Lung microvascular endothelial cell (primary cell): Measurements from ENCODE around the gene PTPN20. TPM values are rescaled to one million over a fixed set of nuclear protein-coding genes. Genes with fewer than 3 reads are reported as not detected.

Experiments
- DNase-seq, 2 donors: peaks; one replicate each; pipeline versions ENCODE4 v3.0.0 to v3.0.0-alpha.2; 2010; ENCODE audit warnings: low read depth in 2 of 2
- total RNA-seq: library from RNA; depleted of rRNA; stranded (reverse); fragments of >200 nt; gene quantifications from 2 replicates; pipeline ENCODE4 v1.2.1, GENCODE V29; 2014

The PTPN20 gene
- total RNA-seq, 1 donor from 2014 or later: 1.4 TPM

DNA sequence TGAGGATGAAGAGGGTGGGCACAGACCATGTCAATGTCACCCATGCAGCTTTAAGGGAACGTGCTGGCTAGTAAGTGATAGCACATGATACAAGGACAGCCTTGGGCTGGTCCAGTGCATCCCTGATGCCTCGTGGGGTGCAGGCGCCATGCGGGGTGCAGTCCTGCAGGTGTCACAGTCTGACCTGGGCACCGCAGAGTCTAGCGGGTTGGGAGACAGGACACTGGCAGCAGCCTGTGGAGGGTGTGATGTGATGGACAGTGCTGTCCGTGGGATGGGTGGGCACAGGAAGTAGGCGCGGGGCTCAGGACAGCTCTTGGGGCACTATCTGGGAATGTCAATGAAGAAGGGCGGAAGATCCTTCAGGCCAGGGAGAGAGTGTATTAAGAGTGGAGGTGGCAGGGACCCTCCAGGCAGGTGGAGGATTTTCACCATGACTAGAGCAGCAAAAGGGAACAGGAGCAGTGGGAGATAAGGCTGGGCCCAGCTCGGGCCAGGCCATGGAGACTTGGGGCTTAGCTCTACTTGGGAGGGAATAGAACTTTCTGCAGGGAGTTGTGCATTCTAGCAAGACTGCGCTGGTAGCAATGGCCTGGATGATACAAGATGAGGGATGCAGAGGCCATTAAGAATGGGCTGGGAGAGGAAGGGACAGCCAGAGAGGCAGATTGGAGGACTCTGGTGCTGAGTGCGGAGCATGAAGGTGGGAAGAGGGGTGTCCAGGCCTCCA lies 122.5 kb downstream of the PTPN20 start:
- no peak for DNase-seq

DNA sequence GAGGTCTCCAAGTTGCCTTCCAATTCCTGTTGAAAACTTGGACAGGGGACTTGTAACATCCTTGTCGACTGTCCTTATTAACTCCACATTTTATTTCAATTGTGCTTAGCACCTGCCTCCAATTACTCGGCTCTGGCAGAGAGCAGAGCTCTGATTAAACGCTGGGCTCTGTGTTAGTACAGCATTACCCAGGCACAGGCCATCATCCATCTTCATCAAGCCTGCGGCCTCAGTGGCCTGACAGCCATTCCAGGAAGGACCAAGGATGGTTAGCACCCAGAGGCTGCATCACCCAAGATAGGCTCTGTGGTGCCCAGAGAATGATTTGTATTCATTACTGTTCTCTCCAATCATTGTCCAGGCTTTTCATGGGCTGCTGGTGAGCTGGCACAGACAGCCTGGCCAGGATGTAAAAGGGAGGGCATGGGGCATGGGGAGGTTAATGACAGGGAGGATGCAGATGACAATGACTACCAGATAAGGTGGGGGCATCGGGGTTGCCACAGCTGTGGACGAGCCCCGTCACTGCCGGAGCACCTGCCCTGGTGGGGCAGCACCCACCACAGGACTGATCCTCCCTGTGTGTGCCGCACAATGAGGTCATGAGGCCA lies 123.3 kb downstream of the PTPN20 start:
- DNase-seq: no peak

DNA sequence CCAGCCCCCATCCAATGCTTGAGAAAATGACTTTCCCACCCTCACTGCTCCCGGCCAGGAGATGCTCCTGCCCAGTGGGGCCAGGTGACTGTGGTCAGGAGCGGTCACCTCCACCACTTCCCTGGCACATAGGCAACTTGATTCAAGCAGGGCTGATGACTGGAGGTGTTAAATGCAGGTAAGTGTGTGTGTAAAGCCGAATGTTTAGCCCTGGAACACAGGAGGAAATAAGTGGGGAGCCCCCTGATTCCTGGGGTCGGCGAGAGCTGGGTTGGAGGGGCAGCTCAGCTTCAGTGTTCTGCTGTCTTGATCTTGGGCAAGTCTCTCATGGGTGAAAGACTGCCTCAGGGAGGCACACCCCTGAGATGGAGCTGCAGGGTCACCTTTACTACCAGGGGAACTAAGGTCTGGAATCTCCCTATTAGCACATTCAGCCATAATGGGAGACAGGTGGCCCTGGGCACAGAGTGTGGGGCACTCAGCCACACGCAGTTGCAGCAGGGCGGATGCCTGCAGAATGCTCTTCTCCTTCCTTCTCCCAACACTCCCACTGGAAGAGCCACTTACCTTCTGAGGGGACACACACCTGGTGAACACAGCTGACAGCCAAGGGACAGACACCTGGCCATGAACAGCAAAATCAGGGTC lies 124.1 kb downstream of the PTPN20 start:
- DNase-seq: no peak

DNA sequence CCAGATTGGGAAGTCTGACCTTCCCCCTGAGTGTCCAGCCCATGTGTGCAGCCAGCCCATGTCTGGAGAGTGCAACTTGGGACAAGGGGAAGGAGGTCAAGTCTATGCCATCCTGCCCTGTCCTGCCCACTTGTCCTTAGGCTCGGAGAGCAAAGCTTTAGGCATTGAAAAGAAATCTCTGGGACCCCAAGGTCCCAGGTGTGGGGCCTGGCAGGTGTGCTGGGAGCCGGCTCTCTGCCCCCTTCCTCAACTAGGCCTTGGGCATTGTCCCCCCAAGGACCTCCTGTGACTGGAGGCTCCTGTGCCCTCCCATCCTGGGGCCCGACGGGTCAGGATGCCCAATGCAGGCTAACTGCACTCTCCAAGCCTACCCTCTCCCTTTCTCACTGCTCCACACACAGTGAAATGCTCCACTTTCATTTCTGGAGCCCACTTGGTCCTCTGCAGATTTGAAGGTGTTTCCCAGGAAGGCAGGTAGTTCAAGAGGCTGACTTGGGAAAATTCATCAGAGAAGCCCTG lies 124.7 kb downstream of the PTPN20 start:
- no peak for DNase-seq

DNA sequence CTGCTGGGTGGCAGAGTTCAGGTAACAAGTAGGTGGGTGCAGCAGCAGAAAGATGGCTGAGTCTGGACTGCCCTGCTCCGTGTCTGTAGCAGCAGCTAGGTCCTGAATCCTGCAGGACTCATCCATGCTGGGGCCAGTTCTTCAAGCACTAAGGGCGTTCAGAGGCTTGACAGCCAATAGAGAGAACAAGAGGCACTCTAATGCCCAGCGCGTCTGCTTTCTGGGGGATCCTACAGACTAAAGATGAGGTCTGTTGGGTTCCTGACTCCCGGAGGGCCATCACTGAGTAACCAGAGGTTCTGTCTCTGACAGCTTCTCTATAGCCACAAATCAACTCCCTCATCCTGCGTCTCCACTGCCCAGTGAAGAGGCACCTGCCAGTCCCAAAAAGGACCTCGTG lies 125.5 kb downstream of the PTPN20 start:
- DNase-seq: no peak

DNA sequence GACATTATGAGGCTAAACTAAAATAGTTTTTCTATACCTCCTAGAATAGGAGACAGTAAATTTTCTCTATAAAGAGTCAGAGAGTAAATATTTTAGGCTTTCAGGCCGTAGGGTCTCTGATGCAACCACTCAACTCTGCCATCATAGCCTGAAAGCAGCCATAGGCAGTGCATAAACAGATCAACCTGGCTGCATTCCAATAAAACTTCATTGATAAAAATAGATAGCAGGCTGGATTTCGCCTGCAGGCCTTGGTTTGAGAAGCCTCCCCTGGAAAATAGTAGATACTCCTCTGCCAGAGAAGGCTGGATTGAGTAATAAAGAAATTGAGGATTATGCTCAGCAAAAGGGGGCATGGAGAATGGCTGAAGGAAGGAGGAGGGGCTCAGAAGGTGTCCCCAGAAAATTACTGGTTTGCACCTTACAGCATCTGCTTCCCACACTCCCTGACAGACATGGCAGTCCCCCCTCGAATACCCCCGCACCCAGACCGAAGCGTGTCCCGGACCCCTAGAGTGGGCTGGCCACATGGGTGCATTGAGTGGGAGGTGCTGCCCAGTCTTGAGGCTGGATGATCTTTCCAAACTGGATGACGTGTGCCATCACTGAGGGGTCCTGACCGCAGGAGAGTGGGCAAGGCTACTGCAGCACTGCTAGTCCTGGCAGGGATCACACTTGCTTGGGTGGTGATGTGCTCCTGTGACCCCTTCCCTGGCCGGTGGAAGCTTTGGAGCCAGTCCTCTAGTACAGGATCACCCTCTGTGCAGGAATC lies 126.6 kb downstream of the PTPN20 start:
- DNase-seq: no peak

DNA sequence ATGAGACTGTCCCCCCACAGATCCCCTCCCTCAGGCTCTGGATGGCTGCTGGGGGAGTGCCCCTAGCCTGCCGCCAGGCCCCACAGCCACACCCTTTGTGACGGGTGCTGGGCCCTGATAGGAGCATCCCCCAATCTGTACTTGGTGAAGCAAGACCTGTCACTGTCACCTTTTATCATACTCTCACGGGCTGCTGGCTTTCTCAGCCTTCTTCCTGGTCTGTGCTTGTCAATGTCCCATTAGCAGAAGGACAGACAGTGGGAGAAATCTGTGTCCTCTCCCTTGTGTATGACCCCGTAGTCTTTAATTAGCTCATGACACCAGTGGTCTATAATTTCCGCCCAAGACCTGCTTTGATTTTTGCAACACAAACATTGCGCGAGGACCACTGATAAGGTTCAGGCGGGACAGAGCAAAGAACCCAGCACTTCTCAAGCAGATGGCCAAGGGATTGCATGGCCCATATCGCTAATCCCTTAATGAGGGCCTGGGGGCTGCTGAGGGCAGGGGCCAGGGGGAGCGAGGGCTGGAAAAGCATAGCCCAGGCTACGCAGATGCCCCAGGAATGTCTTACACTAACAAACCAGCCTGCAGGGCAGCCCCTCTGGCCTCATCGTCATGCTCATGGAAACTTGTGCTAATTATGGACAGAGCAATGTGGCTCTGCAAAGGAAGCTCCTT lies 127.8 kb downstream of the PTPN20 start:
- DNase-seq: no peak

DNA sequence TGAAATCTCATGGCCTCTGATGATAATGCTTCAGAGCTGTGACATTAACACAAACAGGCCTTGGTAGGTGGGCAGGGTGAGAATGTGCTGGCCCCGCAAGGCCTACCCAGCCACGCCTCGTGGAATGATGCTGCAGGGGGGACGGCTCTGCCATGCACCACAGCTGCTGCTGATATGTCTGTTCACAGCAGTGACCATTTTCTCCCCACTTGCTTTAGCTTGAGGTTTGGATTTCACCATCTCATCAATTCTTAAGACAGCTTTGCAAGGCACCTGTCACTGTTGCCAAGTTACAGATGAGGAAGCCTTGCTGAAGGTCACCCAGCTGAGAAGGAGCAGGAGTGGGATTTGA lies 128.3 kb downstream of the PTPN20 start:
- DNase-seq: no peak

DNA sequence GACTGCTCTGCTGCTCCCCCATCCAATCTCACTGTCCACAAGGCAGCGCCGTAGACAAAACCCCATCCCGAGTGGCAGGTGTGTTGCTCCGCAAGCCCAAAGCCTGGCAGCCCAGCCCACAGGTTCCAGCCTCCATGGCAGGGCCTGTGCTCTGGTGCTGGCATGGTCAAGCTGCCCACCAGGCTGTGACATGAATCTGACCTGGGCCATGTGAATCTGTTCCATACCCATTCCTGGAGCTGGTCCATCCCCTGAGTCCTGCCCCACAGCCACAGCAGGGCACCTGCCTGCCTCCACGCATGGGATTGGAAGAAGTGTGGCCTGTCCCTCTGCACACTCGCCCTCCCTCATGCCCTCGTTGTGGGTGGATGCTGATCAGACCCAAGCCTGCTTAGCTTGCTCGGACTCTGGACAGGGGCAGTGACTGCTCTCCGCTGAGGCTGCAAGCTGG lies 128.8 kb downstream of the PTPN20 start:
- DNase-seq: no peak

DNA sequence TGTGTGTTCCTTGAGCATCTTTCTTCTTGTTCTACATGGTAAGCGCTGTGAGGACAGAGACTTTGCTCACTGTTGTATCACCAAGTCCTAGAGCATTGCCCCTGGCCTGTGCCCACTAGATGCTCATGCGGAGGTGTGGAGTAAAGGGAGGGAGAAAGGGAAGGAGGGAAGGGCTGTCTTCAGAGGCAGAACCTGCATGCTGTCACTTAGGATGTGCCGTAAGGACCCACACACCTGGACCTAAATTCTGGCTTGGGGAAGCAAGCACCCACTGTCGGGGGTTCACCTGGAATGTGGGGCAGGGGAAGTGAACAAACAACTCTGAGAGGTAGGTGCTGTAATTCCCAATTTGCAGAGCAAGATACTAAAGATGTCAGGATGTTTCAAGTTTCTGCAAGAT lies 129.5 kb downstream of the PTPN20 start:
- no peak for DNase-seq

DNA sequence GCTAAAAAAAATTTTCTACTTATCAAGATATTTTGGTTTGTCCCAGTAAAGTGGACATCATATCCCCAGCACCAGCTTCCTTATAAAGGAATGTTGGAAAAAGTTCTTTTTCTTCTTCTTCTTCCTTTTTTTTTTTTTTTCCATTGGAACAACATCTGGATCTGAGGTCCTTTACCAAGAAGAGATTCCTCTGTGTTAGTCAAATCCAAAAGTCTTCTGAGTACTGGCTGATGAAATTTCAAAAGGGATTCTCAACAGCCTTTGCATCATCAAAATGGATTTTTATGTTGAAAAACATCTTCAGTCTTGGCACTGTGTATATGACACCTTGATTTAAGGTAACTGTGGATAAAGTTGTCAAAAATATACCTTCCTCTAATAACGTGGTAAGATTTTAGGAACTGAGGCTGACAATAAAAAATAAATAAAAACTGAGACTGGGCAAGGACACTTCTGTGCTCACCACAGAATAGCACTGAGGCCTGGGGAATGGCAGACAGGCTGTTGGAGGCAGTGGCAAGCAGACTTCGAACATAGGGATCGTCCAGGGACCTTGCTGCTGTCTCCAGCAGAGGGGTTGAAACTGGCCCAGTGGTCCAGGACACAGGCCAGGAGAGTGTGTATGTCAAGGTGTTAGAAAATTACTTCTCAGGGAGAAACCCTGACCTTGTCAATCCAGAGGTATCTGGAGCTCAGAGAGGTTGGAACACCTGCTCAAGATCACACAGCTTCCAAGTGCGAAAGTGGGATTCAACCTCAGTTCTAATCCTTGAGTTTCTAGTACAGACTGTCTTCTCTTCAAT lies 130.4 kb downstream of the PTPN20 start:
- DNase-seq: no peak

DNA sequence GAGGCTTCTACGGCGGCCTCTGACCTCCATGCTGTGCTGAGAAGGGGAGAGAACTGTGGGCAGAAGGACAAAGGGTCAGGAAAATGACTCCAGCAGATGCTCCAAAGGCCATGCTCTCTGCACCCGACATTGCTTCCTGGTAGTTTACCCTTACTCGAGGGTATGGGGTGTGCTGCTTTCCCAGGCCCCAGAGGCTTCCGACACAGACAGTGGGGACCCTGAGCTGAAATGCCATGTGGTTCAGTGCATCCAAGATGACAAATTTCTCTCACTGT lies 130.9 kb downstream of the PTPN20 start:
- DNase-seq: no peak

DNA sequence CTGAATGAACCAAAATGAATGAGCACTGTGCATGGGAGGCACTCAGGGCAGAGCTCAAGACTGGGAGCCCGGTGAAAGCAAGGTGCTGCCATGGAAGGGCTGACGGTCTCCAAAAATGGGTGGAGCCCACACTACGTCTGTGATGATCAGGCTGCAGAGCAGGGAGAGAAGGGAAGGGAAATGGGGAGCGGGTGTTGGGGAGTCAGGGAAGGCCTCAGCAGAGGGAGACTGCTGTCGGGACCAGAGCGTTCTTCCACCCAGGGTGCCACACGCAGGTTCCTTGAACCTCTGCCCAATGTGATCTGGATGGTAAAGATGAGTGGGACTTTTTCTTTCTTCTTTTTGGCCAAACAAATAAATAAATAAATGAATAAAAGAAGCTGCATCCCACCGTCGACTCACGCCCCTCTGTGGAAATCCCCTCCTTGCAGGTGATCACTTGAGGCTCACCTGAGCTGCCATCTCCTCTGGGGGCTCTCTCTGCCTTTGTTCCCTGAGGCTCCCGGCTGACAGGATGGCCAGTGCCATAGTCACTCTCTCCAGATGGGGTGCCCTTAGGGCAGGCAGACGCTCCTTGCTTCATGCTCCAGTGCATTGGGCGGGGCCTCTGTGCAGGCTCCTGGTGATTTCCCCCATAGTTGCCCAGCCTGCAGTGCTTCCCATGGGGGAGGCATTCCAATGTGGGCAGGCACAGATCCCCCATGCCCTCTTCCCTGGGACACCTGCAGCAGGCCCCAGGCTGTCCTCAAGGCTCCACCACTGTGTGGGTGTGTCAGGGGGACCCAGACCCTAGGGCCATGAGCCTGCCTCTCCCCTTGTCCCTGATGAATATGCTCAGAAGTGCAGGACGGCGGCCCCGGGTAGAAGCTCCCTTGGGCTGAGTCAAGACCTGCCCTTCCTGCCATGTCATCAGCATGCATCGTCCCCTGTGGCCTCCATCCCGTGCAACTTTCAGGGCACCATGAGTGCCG lies 131.8 kb downstream of the PTPN20 start:
- no peak for DNase-seq

DNA sequence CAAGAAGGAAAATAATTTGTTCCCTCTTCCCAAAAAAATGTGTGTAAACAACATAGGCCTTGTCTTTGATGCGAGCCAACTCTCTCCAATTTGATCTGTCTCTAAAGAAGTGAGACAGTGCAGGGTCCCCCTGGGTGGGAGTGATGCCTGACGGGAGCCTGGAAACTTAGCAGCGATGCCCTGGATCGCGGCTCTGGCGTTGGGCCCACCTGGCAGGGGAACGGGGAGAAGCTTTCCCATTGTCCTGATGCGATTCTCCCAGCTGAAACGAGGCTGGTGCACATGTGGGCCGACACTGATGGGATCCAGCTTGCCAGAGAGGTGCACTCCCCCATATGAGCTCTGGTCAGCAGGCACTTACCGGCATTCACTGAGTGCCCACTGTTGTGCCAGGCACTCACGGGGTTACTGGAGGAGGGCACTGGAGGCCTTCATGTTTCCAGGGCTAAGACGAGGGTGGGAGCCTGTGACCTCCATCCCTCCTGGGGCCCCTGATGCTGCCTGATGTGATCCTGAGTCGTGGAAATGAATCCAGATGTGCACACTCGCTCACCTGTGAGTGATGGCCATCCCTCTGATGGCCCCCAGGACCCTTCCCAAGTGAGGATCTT lies 132.8 kb downstream of the PTPN20 start:
- DNase-seq: no peak

DNA sequence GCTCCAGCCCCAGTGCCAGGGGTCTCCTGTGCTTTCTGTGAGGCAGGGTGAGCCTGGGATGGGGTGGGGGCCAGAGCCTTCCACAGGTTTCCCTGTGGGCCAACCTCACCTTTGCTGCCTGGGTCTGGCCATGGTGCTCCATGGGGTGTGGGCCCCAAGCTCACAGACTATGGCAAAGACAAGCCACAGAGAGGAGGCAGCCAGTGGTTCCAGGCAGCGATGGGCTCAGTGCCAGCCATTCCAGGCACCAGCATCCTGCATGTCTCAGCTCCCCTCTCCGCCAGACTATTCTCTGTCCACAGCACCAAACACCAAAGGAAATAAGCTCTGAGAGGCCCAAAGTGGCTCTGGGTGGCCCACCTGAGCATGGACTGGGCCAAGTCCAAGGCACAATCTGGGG lies 133.5 kb downstream of the PTPN20 start:
- DNase-seq: peak in 1 of 2 donors; percentile 55

DNA sequence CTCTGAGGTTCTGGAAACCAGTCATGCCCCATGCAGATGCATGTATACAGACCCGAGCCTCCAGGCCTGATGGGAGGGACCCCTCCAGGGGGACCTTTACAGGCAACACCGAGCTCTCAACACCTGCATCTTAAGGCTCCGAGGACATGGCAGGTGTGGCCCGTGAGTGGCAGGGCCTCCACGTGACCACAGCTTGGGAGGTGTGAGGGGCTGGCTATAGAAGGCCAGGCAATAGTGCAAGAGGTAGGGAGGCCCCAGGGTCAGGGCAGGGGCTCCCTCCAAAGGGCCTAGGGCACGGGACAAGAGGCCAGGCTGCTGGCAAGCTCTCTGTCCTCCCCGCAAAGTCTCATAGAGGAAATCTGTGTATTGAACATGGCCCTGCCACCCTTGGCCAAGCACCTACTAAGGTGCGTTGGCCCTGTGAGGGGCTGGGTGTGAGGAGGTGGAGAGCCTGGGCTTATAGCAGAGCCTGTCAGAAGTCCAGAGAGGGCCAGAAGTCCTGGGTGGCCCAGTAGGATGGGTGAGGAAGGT lies 134.2 kb downstream of the PTPN20 start:
- DNase-seq: no peak

DNA sequence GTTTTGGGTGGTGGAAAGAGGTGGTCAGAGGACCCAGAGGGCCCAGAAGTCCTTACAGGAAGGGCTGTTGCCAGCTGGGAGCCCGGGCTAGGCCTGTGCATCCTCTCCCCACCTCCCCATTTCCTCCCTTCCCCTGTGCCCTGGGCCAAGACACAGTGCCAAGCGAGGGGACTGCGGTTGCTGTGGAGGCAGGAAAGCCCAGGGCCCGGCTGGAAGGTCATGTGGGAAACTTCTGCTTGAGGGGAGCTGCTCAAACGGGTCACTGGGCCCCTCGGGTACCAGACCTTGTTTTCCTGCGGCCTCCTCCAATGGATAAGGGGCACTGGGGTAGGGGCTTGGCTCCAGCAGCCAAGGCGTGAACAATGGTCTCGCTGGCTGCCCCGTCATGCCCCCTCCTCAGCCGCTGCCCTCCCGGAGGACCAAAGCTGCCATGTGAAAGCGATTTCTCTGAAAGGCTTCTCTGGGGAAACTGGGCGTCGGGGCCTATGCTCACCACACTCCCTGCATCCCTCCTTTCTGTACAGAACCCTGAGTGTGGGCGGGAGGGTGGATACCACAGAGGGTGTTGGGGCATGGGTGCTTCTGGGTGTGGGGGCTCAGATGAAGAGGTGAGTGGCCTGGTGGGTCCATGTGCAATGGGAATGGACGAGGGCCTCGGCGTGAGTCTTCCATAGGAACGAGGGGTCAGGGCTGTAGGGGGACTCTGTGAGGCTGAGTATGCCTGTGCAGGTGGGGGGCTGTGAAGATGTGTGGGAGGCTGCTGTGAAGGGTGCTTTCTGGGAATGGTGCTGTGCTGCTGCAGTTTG lies 135.3 kb downstream of the PTPN20 start:
- DNase-seq: no peak

DNA sequence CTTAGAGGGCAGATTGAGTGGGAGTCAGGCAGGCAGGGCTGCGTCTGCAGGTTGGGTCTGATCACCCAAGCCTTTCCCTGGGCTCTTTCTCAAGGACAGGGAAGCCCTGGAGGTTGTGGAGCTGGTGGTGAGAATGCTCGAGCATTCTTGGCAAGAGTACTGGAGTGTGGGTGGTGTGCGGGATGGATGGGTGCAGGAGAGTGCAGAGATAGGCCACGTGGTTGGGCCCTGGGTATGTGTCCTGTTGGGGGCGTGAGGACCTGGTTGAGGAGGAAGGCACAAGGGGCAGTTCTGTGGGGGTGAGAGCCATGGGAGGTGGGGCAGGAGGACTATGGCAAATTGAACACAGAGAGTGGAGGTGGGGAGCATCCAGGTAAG lies 135.9 kb downstream of the PTPN20 start:
- no peak for DNase-seq
